ENCODE data around the gene PLA2G4E. TPM values are rescaled to one million over a fixed set of nuclear protein-coding genes. Genes with fewer than 3 reads are reported as not detected.

Gene PLA2G4E
- total RNA-seq, 2 experiments from 2014 or later, result not detected

GRCh38 chr15:41955807-41956525 lies 64.9 kb downstream of the PLA2G4E start:
- ATAC-seq (ENCODE audit: poor library complexity) (no peak), DNase-seq (no peak)
- Mint-ChIP-seq H3K27ac (no peak overlapping the region), H3K4me3 (no peak overlapping the region), H3K9me3 (no peaks in the 10 kb centered on the region), H3K36me3 (ENCODE audit: low read depth) (peaks cover 46% of the 10 kb centered on the region), H3K27me3 (no peaks in the 10 kb centered on the region), H3K4me1 (ENCODE audit: low read depth) (peaks cover 8% of the 10 kb centered on the region)
- ChIA-PET CTCF (no interaction called here), POLR2A (no interaction called here)
- no peak overlapping the region for H3K4me3 ChIP-seq (ENCODE audit: low read length)
- no peaks in the 10 kb centered on the region for H3K27me3 ChIP-seq (ENCODE audit: control insufficient read depth in 1 of 2, insufficient read depth in 2 of 2, low read length in 2 of 2)
- peaks cover 13% of the 10 kb centered on the region for H3K4me1 ChIP-seq (ENCODE audit: insufficient read depth, low read length)
- H3K9me3 ChIP-seq (ENCODE audit: control insufficient read depth in 1 of 2, insufficient read depth in 1 of 2, low read length in 2 of 2), result no peaks in the 10 kb centered on the region
- peaks cover 21% of the 10 kb centered on the region for H3K36me3 ChIP-seq (ENCODE audit: insufficient read depth, low read length)
- TF ChIP-seq CTCF (IDR thresholded peaks at IDR 0.05), result no peak
- H3K27ac ChIP-seq (ENCODE audit: low read depth in 1 of 2, low read length in 2 of 2), result no peak overlapping the region
- intact Hi-C loops (cut with DNase I, micrococcal nuclease), result no loop called here

- ChIA-PET POLR2A (no interaction called here), CTCF (no interaction called here)
- Mint-ChIP-seq H3K36me3 (ENCODE audit: low read depth) (peaks cover 55% of the 10 kb centered on the region), H3K4me1 (ENCODE audit: low read depth) (peaks cover 6% of the 10 kb centered on the region), H3K27me3 (no peaks in the 10 kb centered on the region), H3K4me3 (no peak overlapping the region), H3K9me3 (no peaks in the 10 kb centered on the region), H3K27ac (no peak overlapping the region)
- DNase-seq (no peak), ATAC-seq (ENCODE audit: poor library complexity) (no peak)
- H3K9me3 ChIP-seq (ENCODE audit: control insufficient read depth in 1 of 2, insufficient read depth in 1 of 2, low read length in 2 of 2), result no peaks in the 10 kb centered on the region
- TF ChIP-seq CTCF (IDR thresholded peaks at IDR 0.05), result no peak
- H3K4me1 ChIP-seq (ENCODE audit: insufficient read depth, low read length), result peaks cover 13% of the 10 kb centered on the region
- H3K4me3 ChIP-seq (ENCODE audit: low read length), result no peak overlapping the region
- no peak overlapping the region for H3K27ac ChIP-seq (ENCODE audit: low read depth in 1 of 2, low read length in 2 of 2)
- no peaks in the 10 kb centered on the region for H3K27me3 ChIP-seq (ENCODE audit: control insufficient read depth in 1 of 2, insufficient read depth in 2 of 2, low read length in 2 of 2)
- intact Hi-C loops (cut with DNase I, micrococcal nuclease), result no loop called here
- H3K36me3 ChIP-seq (ENCODE audit: insufficient read depth, low read length), result peaks cover 21% of the 10 kb centered on the region
Observed at GRCh38 chr15:41955100-41955499, 65.7 kb downstream of the PLA2G4E start.

GRCh38 chr15:41954036-41954435 lies 66.8 kb downstream of the PLA2G4E start:
- ChIA-PET POLR2A (interaction anchor here (3.7 kb wide), 1 partner anchor 17 kb away, joined by 13 read pairs; no protein-coding TSS in a partner anchor), CTCF (no interaction called here)
- Mint-ChIP-seq H3K4me1 (ENCODE audit: low read depth) (peaks cover 6% of the 10 kb centered on the region), H3K4me3 (no peak overlapping the region), H3K27ac (no peak overlapping the region), H3K27me3 (no peaks in the 10 kb centered on the region), H3K36me3 (ENCODE audit: low read depth) (peaks cover 59% of the 10 kb centered on the region), H3K9me3 (no peaks in the 10 kb centered on the region)
- H3K4me3 ChIP-seq (ENCODE audit: low read length), result no peak overlapping the region
- no peaks in the 10 kb centered on the region for H3K27me3 ChIP-seq (ENCODE audit: control insufficient read depth in 1 of 2, insufficient read depth in 2 of 2, low read length in 2 of 2)
- DNase-seq (no peak), ATAC-seq (ENCODE audit: poor library complexity) (no peak)
- H3K4me1 ChIP-seq (ENCODE audit: insufficient read depth, low read length), result peaks cover 13% of the 10 kb centered on the region
- no peak for TF ChIP-seq CTCF (IDR thresholded peaks at IDR 0.05)
- peaks cover 21% of the 10 kb centered on the region for H3K36me3 ChIP-seq (ENCODE audit: insufficient read depth, low read length)
- no peaks in the 10 kb centered on the region for H3K9me3 ChIP-seq (ENCODE audit: control insufficient read depth in 1 of 2, insufficient read depth in 1 of 2, low read length in 2 of 2)
- intact Hi-C loops (cut with DNase I, micrococcal nuclease), result no loop called here
- no peak overlapping the region for H3K27ac ChIP-seq (ENCODE audit: low read depth in 1 of 2, low read length in 2 of 2)

Data from CD4-positive, alpha-beta T cell (primary cell).